GM11168 (cell line): ENCODE data around the gene STRIP1.
"Not testable (repeated sequence)": the region's sequence is repeated elsewhere in the genome, so short reads cannot be mapped to it uniquely, and the experiment has no call there.

Experiments used
- in situ Hi-C: fragments of 300-500 bp; cut with MboI; formaldehyde crosslinking; loops from one replicate; pipeline ENCODE4 v1.12.0; 2022; ENCODE audit warnings: low sequenced_read_pairs; ENCODE audit not compliant: unreplicated experiment

Gene STRIP1

DNA sequence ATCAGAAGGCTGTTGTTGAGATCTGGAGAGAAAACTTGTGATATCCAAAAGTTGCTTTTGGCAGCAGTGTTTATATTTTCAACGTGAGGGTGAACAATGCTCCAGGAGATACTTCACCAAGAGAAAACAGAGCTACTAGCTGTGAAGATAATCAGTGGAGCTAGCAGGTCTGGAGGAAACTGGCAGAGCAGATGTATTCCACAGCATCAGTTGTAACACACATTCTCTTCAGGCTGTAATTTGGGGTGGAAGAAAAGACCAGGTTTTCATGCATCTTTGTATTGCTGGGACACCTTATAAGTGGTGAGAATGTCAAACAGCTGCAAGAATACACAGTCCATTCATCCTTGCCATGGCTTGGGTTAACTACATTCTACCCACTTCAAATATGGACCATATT lies 27.9 kb upstream of the STRIP1 start:
- in situ Hi-C loops = no loop called here

DNA sequence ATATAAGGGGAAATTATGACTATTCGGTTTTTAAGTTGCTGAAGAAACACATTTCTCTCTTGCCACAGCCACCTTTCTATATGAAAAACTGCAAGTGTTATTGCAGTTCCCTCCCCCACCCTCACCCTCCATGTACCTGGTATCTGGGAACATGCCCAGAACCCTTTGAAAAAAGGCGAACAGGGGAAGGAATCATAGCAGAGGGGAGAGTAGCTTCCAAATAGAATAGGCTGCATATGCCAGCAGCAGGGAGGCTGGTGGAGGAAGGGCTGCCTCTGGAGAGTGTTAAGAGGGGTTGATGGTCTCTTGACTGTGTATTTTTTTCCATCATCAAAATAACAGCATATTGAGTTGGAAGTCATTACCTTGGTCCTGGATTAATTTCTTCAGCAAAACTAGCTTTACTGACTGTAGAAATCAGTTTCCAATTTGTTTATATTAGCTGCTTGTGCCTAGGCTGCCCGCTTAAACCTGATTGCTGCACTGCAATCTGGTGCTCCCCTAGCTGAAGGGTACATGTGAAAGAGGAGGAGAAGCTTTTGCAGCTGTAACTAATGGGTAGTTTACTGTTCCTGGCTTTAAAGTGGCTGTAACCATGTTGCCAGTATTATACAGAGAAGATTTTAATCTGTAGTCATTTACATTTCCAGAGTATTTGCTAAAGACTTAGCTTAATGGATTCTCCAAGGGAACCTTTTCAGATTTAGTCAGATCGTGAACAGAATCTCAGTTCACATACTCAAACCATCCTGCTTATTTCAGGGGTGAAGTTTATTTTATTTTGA lies 27.2 kb upstream of the STRIP1 start:
- in situ Hi-C loops = no loop called here

DNA sequence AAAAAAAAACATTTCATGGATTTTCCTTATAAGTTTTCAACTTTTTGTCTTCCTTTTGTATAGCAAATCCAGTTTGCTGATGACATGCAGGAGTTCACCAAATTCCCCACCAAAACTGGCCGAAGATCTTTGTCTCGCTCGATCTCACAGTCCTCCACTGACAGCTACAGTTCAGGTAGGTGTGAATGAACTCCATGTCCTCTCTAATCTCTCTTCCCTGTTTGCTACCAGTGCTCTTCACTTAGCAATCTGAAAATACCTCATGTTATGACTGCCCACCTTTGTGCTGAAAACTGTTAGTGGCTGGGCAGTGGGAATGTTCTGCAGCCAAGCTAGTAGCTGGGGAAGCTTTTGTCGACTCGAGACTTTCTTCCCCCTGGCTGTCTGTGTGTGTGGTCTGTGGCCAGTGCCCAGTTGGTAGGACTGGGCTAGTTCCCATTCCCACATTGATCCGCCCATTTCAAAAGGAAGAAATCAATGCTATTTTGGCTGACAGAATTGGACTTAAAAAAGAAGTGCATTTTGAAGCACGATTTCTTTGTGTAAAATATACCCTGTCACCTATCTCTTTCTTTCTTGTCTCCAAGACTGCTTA lies 25.4 kb upstream of the STRIP1 start:
- in situ Hi-C loops = no loop called here

DNA sequence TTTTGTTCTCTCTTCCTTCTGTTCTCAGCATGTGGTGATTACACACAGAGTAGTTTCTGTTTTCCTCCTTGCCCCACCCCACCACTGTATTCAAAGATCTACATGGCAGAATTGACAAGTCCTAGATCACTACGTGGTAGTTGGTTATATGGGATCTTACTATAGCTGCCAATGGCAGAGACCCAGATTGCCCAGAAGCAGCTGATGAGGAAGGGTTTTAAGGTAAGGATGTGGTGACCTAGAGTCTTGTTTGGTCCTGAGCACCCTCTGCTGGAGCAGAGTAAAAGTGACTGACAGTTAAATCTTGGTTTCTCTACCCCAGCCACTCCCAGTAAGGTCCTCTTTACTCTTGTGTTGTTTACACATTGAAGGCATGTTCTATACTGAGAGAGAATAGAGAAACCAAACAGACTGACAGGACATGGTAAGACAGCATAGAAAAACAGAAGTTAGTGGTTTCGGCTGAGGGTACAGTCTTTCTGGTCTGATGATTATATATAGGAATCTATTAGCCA lies 22.8 kb upstream of the STRIP1 start:
- in situ Hi-C loops = no loop called here

DNA sequence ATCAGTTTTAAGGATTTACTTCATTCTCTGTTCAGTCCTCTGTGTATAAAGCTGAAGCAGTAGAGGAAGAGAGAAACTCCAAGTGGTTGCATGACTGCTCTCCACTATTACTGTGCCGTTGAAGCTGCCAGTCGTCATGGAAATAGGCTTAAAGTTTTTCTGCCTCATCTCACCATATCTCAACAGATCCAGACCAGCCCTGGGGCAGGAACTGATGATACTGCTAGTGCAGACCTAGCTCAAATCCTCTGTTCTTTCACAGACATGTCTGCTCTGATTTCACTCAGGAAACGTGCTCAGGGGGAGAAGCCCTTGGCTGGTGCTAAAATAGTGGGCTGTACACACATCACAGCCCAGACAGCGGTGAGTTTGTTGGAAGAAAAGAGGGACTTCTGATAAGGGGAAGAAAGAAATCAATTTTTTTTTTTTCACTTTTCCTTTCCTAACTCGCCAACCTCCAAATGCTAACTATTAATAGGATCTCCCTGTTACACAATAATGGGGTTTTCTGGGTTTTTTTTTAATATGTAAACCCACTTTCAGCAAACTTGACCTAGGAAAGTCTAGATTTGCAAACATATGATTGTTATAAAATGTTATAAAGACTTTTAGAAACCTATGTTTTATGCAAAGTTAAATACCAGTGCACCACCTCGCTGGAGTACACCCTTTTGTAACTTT lies 22.2 kb upstream of the STRIP1 start:
- in situ Hi-C loops = no loop called here

- in situ Hi-C loops = no loop called here
Observed at GRCh38 chr1:110017792-110018191, 16.6 kb upstream of the STRIP1 start.

DNA sequence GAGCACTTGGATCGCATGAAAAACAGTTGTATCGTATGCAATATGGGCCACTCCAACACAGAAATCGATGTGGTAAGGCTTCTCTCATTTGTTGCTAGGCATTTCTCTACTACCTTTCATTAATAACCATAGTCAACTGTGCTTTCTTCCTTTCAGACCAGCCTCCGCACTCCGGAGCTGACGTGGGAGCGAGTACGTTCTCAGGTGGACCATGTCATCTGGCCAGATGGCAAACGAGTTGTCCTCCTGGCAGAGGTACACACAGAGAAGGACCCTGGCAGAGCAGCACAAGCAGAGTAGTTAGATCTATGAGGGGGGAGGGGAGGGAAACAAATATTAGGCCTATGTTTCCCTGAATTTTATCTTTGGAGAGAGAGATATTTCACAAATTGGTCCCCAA lies 16.0 kb upstream of the STRIP1 start:
- in situ Hi-C loops = no loop called here

- in situ Hi-C loops = no loop called here
Observed at GRCh38 chr1:110019770-110020169, 14.7 kb upstream of the STRIP1 start.

GRCh38 chr1:110021285-110021684 lies 13.1 kb upstream of the STRIP1 start:
- in situ Hi-C loops = no loop called here

GRCh38 chr1:110024613-110025012 lies 9.8 kb upstream of the STRIP1 start:
- in situ Hi-C loops = no loop called here

GRCh38 chr1:110030687-110031086 lies 3.7 kb upstream of the STRIP1 start:
- in situ Hi-C loops = not testable (repeated sequence)

- in situ Hi-C loops = no loop called here
Observed at GRCh38 chr1:110032327-110032726, 2.1 kb upstream of the STRIP1 start.

- in situ Hi-C loops = no loop called here
Observed at GRCh38 chr1:110033421-110033820, 1.0 kb upstream of the STRIP1 start.

DNA sequence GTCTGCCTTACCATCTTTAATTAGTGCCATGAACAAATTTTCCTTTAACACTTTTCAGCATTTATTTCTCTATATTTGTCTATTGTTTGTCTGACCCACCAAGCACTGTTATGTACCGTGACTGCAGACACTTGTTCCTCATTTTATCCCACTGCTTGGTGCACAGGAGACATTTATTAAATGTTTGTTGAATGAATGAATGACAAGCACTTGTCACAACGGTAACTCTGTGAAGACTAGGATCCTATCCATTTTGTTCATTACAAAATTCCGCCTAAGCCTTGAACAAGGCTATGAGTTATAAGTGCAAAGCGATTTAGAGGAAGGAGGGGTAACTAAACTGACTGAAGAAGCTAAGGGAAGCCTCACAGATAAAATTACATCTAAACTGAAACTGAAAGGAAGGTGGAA lies 379 bp upstream of the STRIP1 start:
- in situ Hi-C loops = no loop called here

DNA sequence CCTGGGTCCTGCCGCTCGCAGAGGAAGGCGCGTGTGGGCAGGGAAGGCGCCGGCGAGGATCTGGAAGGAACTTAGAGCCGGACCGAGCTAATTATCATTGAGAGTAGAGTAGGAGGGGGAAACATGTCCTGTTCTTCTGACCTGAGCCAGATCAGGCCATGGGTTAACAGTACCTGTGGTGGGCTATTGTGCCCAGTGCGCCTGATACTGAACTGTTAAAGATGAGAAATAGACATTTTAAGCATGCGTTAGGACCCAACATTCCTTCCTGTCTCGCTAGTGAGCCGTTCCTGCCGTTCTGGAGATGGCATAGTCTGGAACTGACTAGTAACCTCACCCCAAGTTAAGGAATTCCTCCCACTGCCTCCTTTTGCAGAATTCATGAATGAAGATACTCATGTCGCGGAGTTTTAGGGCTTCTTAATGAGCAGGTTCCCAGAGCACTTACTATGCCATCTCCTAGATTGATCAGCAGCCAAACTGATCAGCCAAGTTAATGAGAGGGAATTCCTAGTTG lies 870 bp downstream of the STRIP1 start:
- in situ Hi-C loops = no loop called here

- in situ Hi-C loops = no loop called here
Observed at GRCh38 chr1:110038271-110038670, 3.8 kb downstream of the STRIP1 start.

DNA sequence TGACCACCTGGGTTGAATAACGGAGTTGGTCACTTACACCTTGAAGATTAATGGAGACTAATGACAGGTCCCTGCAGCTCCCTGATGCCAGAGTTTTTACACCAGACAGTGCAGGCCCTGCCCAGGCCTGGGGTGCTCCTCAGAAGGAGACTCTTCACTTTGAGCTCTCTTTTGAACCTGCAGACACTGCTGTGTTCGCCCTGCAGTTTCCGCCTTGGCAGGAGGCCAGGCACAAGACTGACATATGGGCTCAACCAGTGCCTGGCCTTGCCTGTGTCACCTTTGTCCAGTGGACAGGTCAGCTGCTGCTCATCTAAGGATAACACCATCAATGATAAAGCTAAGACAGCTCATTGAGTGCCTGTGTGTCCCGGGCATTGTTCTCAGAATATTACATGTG lies 5.2 kb downstream of the STRIP1 start:
- in situ Hi-C loops = no loop called here

DNA sequence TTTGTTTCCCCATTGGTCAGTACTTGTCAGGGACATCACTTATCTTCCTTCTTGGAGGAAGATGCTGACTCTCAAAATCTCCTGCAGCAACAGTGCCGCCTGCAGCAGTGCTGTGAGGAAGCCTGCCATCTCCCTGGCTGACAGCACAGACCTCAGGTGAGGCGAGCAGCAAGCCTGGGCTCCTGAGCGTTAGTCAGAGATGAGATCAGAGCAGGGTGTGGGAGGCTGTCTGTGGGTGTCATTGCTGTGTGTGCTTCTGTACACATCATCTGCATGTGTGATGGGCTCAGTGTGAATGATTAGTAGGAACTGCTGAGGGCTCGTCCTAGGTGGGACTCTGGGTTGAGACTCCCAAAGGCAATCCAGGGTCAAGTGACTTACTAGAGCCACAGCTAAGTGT lies 6.1 kb downstream of the STRIP1 start:
- in situ Hi-C loops = no loop called here

GRCh38 chr1:110043016-110043415 lies 8.6 kb downstream of the STRIP1 start:
- in situ Hi-C loops = no loop called here

- in situ Hi-C loops = no loop called here
Observed at GRCh38 chr1:110047463-110047862, 13.0 kb downstream of the STRIP1 start.

DNA sequence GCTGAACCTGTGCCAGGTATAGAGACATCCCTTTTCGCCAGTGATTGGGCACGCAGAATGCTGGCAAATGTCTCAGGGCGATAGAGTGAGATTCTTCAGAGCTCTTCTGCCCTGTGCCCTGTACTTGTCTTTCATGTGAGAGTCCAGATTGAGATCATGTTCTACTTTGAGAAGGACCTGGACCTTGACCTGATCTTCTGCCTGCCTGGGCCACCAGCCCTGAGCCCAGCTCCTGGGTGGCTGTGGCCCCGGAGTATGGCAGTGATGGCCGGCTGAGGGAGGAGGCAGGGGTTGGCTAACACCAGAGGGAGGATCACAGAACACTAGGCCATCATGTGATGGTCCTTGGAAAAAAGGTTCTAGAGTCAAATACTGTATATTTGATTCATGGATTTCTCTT lies 13.8 kb downstream of the STRIP1 start:
- in situ Hi-C loops = no loop called here
